OCI-M1 (cell line): Measurements from ENCODE around the gene ANKLE1.
"Not testable (repeated sequence)": the region's sequence is repeated elsewhere in the genome, so short reads cannot be mapped to it uniquely, and the experiment has no call there.

Experiments used
- DNase-seq: peaks from one replicate; lab custom pipeline; 2025; lab: John Stamatoyannopoulos, UW

Gene ANKLE1

DNA sequence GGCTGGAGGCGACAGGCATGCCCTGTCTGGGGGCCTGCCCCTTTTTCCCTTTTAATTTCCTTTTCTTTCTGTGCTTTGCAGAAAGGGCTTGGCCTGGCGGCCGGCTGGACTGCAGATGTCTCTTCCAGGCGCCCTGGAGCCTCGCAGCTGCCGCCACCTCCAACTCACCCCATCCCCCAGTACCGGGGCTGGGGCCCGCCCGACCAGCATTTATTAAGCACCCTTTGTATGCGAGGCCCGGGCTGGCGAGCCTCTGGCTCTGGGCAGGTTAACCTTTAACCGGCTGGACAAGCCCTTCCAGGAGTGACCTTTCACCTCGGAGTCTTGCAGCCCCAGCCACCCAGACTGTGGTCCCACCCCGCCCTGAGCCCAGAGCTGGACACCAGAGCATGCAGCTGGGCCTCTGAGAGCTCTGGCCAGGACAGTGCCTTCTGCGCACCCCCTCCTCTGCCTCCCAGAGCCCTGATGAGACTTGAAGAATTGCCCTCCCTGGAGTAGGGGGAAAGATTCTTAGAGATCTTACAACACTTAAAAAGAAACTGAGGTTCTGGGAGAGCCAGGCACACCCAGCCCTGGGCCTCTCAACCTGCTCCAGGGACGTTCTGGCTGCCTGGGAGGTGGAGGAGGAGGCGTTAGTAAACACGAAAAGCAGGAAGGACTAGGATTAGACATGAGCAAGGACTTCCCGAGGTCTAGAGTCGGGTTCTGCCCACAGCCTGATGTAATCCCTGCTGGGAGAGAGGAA is 34.8 kb upstream of the ANKLE1 start:
- peak; percentile 93 for DNase-seq

DNA sequence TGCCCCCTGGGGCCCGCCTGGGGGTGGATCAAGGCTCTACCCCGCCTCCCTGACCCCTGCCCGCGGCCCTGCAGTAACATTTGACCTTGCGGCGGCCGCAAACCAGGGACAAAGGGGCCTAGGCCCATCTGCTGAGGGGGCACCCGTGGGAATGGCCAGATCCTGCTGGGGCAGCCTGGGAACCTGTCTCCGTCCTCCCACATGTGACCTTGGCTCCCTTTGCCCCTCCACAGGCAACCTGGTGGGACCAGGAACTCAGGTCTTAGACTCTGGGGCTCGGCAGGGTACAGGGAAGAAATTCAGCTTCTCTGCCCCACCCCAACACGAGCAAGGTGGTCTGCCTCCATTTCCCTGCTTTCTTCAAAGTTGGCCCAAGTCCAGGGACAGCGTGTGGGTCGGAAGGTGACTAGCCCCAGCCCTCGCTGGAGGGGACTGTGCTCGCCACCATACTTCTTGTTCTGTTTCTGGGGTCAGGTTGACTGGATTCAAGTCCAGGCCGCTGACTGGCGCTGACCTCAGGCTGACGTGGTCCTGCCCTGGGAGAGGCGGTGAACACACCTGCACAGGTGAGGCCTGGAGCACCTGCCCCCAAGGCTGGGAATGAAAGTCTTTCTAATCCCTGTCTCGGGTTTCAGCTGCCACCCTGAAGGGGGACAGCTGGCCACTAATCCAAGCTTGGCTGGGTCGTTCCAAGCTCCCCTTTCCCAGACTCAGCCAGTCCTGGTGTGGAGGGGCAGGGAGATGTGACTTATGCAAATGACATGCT is 33.5 kb upstream of the ANKLE1 start:
- DNase-seq: no peak

DNA sequence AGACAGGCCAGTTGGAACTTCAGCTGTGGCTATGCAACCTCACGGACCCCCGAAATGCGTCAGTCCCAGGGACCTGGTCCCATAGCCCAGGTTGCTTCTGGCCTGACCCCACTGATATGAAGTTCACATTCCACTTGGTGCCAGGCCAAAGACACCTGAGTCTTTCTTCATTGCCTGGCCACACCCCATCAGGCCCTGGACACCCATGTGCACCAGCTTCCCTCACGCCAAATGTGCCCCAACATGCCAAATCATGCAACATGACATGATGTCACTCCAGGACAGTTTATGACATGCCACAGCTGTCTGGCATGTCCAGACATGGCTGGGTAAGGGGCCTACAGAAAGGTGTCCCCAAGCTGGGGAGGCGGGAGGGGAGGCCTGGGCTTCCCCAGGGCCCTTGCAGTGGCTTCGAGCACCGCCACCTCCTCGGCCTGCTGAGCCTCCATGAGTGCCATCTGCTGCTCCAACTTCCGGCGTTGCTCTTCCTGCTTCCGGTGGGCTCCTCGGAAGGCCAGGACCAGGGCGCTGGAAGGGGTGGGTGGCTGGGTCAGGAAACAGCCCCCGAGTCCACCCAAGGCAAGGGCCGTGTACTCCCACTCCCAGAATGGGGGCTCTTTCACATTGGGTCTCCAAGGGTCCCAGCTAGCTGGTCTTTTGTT is 31.7 kb upstream of the ANKLE1 start:
- DNase-seq: no peak

DNA sequence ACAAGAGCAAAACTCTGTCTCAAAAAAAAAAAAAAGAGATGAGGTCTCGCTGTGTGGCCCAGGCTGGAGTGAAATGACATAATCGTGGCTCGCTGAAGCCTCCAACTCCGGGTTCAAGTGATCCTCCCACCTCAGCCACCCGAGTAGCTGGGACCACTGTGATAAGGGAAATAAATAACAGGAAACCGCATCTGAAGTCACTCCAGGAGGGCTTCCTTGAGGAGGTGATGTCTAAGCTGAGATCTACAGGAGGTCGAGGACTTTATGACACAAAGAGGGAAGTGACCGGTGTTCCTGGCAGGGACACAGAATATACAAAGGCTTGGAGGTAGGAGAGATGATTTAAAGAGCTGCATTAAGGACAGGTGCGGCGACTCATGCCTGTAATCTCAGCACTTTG is 27.1 kb upstream of the ANKLE1 start:
- peak; percentile 39 for DNase-seq

DNA sequence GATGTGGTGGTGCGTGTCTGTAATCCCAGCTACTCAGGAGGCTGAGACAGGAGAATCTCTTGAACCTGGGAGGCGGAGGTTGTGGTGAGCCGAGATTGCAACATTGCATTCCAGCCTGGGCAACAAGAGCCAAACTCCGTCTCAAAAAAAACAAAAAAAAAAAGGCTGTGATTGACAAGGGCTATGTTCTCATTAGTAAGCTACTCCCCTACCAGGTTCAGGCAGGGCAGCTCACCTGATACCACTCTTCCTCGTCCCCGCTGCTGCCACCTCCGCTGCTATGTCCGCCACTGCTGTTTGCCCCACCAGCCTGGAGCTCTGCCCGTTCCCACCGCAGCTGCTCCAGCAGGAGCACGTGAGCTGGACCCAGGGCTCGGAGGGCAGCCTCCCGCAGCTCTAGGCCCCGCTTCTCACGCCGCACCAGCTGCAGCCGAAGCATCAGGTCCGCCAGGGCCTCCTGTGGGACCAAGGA is 26.5 kb upstream of the ANKLE1 start:
- DNase-seq: no peak

DNA sequence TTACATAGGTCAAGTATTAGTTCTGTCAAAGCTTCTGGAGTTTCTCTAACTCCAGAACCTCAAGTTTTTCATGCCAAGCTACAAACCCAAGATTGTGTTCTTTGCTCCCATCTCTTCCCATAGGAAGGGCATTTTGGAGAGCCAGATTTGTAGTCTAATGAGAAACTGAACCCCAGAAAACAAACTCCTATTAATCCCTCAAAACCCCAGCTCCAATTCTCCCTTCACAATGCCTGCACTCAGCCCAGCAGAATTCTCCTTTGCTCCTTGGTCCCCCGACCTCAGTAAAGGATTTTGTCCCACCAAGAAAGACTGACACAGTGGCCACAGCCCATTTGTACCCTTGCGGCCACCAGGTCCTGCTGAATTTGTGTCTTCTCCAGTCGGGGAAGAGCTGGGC is 25.6 kb upstream of the ANKLE1 start:
- DNase-seq: no peak

DNA sequence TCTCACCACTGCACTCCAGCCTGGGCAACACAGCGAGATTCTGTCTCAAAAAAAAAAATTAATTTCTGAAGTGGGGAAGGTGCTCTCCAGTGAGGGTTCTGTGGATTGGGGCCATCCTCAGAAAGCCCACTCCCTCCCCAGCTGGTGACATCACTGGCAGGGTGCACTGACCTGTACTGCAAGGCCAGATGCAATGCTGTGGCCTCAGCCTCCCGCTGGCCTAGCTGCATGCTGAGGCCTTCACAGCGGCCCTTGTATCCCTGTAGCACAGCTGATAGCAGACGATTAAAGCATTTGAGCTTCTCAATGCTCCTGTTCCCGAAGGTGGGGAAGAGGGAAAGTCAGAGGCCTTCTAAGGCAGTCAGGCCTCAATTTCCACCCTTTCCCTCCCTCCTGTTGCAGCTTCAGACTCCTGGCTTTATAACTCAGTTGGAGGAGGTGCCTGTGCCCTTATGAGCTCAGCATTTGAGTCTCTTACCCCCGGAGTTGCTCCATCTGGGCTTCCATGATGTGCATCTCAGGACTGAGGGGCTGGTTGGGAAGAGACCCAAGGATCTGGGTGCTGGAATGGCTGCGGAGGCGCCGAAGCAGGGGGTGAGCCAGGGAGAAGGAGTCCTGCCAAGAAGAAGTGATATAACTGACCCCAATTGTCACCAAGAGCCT is 22.5 kb upstream of the ANKLE1 start:
- DNase-seq: peak; percentile 35

DNA sequence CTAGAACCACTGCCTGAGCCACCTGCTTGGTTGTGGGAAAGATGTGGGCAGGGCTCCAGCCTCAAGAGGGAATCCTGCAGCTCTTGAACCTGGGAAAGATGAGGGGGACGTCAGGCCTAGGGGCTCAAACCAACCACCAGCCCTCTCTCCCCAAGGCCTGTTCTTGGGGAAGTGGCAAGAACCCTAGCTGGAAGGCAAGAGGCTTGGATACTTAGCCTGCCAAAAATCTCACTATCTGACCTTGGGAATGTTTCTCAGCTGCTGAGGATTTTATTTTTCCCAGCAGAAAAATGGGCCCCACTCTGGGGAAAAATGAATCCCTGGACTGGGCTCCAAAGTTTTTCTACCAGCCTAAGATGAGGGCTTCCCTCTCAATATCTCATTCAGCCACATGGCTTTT is 21.8 kb upstream of the ANKLE1 start:
- DNase-seq: no peak

DNA sequence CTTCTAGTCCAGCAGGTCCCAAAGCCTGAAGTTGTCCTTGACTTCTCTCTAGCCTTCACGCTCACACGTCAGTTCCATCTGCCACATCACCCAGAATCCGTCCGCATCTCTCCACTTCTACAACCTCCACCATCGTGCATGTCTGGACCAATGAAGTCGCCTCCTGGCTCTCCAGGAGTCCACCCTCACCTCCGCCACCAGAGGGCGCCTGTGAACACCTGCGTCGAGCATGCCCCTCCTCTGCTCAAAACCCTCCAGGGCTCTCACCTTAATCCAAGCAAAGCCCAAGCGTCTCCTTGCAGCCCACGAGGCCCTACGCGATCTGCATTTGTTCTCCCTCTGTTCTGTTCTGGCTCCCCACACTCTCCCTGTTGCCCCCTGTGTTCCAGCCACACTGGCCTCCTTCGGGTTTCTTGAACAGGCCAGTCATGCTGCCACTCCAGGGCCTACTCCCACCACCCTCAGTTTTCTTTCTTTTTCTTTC is 20.8 kb upstream of the ANKLE1 start:
- DNase-seq: peak; percentile 93

DNA sequence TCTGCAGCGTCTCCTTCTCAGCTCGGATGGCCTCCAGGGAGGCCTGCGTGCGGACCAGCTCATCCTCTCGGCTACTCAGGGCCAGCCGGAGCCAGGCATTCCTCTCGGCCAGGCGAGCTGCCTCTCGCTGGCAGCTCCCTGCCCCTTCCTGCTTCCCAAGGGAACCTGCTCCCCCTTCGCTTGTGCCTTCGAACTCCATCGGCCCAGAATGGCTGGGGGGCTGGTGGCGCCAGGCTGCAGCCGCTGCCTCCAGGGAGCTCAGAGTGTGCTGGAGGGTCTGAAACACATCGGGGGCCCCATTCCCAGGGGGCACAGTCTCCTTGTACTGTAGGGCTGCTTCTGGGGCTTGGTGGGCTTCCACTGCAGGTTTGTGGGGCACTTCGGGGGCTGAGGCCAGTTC is 19.1 kb upstream of the ANKLE1 start:
- no peak for DNase-seq

DNA sequence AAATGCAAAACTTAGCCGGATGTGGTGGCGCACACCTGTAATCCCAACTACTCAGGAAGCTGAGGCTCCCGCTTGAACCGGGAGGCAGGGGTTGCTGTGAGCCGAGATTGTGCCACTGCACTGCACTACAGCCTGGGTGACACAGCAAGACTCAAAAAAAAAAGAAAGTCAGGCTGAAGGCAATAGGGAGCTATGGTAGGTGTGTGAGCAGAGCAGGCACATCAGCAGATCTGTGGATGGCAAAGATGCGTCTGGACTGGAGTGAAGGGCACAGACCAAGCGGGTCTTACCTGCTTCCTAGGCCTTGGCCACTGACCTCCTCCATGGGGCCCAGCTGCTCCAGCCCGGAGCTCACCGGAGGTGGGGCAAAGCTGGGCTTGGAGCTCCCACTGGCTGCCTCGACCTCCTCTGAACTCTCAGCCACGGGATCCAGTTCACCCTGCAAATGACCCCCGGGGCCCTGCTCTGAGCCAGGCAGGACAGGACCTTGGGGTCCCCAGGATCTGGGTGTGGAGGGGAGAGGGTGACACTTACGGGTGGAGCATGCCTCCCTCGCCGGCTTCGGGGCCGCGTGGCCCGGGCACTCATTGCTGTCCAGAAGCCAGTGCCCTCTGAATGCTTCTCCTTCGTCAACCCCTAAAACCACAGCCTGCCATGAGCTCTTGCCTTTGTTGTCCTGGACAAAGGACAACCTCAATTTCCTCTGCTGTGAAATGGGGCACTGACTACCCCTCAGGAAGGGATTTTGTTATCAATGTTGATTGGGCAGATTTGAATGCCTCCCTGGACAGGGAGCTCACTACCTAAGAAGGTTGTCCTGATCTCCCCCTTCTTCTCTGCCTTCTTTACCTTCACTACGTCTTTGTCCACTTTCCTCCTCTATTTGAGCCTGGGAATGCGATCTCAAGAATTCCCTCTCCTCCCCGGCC is 17.7 kb upstream of the ANKLE1 start:
- DNase-seq: no peak

DNA sequence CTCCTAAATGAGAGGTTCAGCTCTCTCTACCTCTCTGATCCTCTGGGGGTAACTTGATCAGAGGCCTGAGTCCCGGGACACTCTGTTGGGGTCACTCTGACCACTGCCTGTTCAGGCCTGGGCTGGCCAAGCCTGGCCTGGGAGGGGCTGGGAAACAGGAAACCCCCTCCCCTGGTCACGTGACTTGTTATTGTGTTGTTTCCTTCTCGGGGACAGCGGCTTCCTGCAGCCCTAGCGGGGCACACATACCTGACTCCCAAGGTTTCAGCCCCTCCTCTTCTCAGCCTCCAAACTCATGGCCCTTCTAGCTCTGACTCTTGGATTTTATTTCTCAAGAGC is 17.1 kb upstream of the ANKLE1 start, which contains the start of gene USHBP1:
Gene USHBP1 (minus strand): TSS at position 105 of the 339 bp plus-strand sequence. CDS start 446 bp downstream, outside the sequence.
- DNase-seq: no peak

DNA sequence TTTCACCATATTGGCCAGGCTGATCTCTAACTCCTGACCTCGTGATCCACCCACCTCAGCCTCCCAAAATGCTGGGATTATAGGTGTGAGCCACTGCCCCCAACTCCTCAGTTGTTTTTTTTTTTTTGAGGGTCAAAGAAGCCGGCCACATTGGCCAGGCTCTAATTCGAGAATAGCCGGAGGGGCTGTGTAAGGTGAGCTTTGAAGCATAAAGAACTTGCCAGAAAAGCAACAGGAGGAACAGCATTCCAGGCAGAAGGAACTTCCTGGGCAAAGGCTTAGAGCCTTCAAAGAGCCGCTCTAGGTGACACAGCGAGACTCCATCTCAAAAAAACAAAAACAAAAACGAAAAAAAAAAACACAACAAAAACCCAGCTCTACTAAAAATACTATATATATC is 15.7 kb upstream of the ANKLE1 start:
- DNase-seq: no peak

DNA sequence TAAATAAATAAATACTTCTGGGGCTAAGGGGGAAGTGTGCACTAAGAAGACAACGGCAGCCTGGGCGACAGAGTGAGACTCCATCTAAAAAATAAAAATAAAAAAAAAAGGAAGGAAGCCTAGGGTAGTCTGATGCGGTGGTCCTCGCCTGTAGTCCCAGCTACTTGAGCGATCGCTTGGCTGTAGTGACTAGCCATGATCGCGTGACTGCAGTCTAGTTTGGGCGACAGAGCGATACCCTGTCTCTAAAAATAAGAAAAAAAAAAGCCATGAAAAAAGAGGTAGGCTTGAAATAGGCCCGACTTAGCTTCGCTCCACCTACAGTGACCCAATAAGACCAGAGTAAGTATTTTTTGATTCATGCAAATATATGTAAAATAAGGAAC is 15.1 kb upstream of the ANKLE1 start:
- DNase-seq: no peak

DNA sequence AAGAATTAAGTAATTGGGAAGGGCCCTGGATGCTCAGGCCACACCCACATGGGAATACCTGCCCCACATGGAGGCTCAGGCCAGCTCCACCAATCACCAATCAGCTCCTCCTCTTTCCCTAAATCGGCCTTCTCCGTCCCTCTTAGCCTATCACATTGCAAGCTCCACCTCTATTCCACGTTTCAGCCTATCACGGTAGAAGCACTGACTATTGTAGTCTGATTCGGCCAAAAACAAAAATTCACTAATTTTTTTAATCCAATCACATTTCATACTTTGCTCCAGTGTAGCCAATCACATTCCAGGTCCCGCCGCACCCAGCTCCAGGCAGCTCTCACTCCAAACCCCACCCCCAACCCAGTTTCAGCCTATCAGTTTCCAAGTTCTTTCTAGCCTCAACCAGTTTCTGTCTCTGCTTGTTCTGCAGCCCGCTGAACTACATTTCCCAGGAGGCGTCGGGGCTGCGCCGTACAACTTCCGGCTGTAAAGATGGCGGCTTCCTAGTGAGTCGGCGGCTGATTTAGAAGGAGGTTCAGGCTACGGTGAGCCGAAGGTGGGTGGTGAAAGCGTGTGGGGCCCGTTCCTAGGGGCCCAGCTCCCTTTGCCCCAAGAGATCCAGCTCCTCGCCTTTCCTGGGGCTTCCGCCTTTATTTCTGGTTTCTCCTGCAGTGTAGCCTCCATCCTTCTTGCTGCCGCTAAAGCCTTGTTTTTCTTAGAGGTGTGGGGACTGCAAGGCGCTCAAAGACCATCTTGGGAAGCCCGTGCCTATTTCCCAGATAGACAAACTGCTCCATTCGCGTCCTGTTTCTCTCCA is 14.5 kb upstream of the ANKLE1 start, which contains the start of gene BABAM1:
Gene BABAM1 (plus strand): TSS at position 469 of the 814 bp plus-strand sequence. CDS start 1,364 bp downstream, outside the sequence.
- peak; percentile 99 for DNase-seq

DNA sequence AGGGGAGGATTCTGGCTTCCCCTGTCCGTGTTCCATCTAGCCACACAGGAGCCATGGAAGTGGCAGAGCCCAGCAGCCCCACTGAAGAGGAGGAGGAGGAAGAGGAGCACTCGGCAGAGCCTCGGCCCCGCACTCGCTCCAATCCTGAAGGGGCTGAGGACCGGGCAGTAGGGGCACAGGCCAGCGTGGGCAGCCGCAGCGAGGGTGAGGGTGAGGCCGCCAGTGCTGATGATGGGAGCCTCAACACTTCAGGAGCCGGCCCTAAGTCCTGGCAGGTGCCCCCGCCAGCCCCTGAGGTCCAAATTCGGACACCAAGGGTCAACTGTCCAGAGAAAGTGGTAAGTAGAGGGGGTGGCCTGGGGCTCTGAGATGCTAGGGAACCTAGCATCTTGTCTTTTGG is 12.9 kb upstream of the ANKLE1 start:
- no peak for DNase-seq

DNA sequence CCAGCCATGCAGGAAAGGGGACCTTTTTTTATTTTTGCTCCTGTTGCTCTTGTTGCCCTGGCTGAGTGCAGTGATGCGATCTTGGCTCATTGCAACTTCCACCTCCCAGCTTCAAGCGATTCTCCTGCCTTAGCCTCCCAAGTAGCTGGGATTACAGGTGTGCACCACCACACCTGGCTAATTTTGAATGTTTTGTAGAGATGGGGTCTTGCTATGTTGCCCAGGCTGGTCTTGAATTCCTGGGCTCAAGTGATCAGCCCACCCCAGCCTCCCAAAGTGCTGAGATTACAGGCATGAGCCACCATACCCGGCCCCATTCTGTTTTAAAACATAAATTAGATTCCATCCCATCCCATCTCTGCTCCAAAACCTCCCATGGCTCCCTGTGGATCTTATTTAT is 6.8 kb upstream of the ANKLE1 start:
- not testable (repeated sequence) for DNase-seq

DNA sequence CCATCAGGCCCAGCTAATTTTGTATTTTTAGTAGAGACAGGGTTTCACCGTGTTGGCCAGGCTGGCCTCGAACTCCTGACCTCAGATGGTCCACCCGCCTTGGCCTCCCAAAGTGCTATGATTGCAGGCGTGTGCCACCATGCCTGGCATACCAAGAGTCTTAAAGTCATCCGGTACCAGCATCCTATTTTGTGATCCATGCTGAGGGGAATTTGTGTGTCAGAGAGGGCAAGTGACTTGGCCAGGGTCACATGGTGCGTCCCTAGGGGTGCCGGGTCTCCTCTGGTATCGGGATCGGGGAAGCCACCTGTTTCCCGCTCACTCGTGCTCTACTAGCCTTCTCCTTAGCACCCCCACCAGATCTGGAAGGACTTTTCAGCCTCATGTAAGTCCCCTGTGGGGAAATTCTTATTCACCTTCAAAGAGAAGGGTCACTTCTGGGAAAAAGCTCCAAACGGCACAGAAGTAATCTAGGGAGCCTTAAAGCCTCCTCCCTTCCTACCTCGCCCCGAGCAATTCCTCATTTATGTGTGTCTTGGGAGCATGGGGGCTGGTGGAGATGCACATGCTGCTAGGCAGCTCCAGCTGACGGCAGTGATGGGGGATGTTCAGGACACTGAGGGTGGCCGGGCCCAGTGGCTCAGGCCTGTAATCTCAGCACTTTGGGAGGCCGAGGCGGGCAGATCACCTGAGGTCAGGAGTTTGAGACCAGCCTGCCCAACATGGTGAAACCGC is 6.1 kb upstream of the ANKLE1 start:
- no peak for DNase-seq

DNA sequence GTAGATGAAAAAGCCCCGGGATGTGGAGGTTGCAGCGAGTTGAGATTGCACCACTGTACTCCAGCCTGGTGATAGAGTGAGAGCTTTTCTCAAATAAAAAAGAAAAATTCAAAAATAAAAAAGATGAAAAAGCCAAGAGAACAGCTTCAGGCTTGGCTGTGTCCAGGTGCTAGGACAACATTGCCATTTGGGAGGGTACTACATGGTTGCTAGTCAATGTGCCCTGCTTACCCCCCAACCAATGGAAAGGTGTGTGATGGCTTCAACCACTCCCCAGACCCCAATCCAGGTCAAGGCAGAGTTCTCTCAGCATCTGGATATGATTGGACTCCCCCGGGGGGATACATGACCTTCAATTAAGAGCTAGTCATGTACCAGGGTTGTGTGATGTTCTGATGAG is 2.3 kb upstream of the ANKLE1 start:
- no peak for DNase-seq
